ENCODE data around the gene TRPC4. TPM values are rescaled to one million over a fixed set of nuclear protein-coding genes. Genes with fewer than 3 reads are reported as not detected.
"Not testable (repeated sequence)": the region's sequence is repeated elsewhere in the genome, so short reads cannot be mapped to it uniquely, and the experiment has no call there.

Gene TRPC4
- polyA plus RNA-seq, 4 donors = 4.3 to 5.1 (median 4.7) TPM

DNA sequence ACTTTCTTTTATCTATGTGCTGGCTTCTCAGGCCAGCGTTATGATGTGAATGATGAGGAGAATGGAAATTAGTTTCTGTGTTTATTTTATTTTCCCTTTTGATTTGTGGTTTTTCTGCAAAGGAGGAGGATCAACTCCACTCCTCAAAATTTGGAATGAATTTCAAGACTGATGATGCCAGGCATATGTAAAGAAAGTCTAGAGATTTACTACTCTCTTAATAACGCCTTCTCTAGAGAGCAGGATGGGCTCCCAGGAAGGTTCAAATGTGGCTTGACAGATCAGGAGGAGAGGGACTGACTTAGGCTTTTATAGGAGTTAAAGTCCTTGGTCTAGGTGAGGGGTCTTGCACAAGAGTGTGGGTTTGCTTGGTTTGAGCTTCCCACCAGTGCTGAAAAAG, 255.9 kb downstream of the TRPC4 start:
- no peak for DNase-seq (ENCODE audit: low read depth in 4 of 4, low spot score in 2 of 4)

- no peak for DNase-seq (ENCODE audit: low read depth in 4 of 4, low spot score in 2 of 4)
These were observed 256.3 kb downstream of the TRPC4 start for GRCh38 chr13:37613236-37613635.

DNA sequence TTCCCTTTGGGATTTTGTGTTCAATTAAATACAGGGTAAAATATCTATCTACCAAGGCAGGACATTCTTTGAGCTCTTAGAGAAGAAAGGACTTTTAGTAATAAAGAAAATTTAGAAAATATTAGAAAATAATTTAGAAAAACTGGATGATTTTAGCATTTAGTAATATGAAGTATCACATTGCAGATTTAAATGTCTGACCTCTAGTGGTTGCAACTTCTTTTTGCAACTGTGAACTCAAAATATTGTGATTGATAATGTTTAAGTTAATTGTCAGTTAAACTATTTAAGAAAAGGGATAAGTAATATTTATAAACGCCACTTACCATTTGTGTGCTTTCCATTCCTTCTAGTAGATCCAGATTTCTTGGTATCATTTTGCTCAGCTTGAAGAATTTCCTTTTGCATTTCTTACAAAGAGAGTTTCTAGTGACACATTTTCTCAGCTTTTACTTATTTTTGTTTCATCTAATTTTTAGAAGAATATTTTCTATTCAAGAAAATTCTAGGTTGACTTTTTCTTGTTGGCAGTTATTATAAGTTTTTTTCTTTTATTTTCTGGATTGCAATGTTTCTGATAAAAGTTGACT, 260.7 kb downstream of the TRPC4 start:
- DNase-seq (ENCODE audit: low read depth in 4 of 4, low spot score in 2 of 4) = no peak

- no peak for DNase-seq (ENCODE audit: low read depth in 4 of 4, low spot score in 2 of 4)
These were observed 266.7 kb downstream of the TRPC4 start for GRCh38 chr13:37602733-37603381.

DNA sequence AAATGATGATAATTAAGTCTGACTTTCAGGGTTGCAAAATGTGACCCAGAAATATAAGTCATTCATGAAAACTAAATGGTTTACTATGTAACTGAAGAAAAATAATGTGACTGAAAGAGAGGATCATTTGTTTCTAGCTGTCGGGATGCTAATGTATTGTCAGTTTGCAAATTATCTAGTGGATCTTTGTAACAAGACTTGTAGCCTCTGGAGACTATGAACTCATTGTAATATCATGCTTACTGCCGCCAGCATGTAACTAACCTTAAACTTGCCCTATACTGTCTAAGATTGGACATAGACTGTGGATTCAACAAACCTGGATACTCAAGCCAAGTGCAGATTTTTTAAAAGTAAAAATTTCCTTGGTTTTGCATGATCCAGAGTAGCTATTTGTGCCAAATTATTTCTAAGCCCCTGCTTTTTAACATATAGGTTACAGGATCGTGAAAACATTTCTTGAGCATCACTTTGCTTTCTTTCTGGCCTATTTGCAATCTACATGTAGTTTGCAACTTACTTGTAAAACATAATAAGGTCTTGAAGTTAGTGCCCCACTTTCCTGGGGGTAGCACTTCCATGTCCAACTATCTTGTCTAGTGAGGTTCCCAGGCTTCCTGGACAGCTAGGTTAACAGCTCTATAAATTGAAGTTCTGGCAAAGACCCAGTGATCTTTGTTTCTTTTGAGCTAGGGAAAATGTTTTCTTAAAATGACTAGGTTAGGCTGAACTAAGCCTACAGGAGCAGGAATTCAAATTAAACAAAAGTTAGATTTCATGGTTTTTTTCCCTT, 267.7 kb downstream of the TRPC4 start:
- DNase-seq (ENCODE audit: low read depth in 4 of 4, low spot score in 2 of 4) = no peak

DNA sequence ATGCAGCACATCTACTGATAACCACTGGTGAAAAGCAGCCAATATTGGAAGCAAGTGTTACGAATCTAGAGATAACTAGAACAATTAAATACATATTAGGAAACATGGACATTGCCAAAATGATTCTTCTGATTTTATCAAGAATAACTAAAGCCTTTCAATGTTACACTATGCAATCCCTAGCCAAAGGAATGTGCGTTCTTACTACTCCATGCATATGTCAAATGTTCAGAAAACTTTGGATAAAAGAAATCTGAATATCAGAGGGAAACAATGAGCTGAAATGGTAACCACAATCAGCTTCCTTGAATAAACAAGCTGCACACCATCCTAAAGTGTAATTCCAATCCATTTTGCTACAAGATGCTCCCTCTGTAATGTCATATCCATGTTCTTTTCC, 270.1 kb downstream of the TRPC4 start:
- DNase-seq (ENCODE audit: low read depth in 4 of 4, low spot score in 2 of 4) = no peak

- peak in 2 of 4 donors; percentile 38 to 42 for DNase-seq (ENCODE audit: low read depth in 4 of 4, low spot score in 2 of 4)
These were observed 271.0 kb downstream of the TRPC4 start, which contains the start of gene POSTN for GRCh38 chr13:37598597-37598996. Gene POSTN, minus strand, starts transcription at chr13:37598768. Its CDS starts 42 bp downstream, at chr13:37598726.

DNA sequence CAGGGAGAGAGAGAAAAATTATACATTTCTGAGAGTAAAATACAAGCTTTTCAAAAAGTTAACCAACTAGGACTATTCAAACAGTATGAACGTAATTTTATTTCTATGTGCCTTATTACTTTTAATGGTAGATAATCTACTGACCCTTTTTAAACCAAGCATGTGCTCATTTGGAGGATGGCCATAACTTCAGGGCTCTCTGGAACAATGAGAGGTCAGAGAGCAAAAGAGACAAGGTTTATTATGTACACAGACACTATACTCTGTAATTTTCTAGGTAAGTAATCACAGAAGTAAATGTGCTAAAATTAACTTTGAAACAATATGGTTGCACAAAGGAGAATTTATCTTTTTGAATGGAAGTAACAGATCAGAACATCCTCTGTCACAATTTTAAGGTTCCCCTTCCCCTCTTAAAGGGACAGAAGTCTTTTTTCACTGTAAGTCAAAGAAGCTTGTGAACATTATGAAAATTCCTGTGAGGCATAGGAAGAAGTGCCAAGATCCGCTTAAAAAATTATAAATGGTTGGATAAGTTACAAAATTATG, 272.0 kb downstream of the TRPC4 start:
- no peak for DNase-seq (ENCODE audit: low read depth in 4 of 4, low spot score in 2 of 4)

DNA sequence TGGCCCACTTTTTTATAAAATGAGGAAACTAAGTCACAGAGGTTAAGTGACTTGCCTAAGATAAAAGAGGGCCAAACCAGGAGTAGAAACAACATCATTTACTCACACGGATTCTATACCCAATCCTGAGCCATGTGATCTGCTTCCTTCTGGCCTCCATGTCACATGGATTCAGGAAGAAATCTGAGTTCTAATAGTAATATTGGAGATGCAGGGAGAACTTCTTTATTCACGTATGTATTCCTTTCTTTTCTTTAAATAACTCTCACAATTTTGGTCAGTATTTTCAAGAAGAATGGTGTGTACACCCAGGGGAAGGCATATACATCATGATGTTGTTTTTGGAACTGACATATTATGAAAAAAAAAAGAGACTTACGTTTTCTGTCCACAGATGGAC, 272.8 kb downstream of the TRPC4 start:
- DNase-seq (ENCODE audit: low read depth in 4 of 4, low spot score in 2 of 4) = no peak

DNA sequence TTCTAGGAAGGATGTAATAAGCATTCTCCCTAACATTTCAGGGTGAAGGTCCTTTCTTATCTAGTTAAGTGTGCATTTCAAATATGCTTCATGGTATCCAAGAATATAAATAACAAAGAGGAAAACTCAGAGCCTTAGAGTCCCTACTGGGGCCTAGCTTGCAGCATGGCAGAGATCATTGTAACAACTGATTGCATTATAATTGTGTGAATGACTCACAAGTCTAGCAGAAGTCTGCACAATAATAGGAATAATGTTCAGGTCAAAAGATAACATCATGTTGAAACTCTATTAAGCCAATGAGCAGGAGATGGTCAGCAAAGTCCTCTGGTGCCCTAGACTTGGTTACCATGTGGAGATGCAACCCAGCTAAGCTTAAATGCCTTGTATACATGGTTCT, 274.4 kb downstream of the TRPC4 start:
- no peak for DNase-seq (ENCODE audit: low read depth in 4 of 4, low spot score in 2 of 4)

GRCh38 chr13:37594550-37594949, 275.0 kb downstream of the TRPC4 start:
- no peak for DNase-seq (ENCODE audit: low read depth in 4 of 4, low spot score in 2 of 4)

DNA sequence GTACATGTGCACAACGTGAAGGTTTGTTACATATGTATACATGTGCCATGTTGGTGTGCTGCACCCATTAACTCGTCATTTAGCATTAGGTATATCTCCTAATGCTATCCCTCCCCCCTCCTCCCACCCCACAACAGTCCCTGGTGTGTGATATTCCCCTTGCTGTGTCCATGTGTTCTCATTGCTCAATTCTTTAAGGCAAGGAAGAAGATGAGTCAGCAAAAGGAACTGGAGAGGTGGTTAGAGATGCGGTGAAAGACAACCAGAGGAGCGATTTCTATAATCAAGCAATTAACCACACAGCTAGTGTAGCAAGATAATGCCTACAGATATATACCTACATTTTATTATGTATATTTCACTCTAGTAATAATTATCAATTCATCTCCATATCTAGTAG, 280.2 kb downstream of the TRPC4 start:
- DNase-seq (ENCODE audit: low read depth in 4 of 4, low spot score in 2 of 4) = not testable (repeated sequence)

DNA sequence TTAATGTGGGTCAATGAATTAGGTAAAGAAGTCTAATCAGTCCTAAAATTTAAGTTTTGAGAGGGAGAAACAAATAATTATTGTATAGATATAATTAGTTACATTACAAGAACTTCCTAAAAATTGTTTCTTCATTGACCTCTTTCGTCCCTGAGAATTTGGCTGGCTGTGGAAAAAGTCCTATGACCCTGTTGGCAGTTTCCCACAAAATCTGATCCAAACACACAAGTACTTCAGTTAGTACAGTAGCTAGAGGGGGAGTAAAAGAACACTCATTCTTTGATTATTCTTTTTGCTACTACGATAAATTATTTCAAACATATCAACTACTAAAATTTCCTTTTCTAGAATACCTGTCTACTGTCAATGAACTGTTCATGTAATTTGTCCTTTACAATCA, 282.3 kb downstream of the TRPC4 start:
- DNase-seq (ENCODE audit: low read depth in 4 of 4, low spot score in 2 of 4) = no peak
